ENCODE data around the gene PDZD2.

PDZD2 gene

GRCh38 chr5:32059761-32060530, 421.0 kb downstream of the PDZD2 start:
- H3K27ac ChIP-seq (ENCODE audit: insufficient read depth in 1 of 2, low read depth in 1 of 2, low read length in 2 of 2, poor library complexity in 1 of 2, severe bottlenecking in 2 of 2): no peak overlapping the region
- H3K4me3 ChIP-seq (ENCODE audit: control insufficient read depth in 1 of 7, extremely low read depth in 1 of 7, insufficient read depth in 4 of 7, low read depth in 2 of 7, low read length in 6 of 7): no peak overlapping the region
- H3K27me3 ChIP-seq (replicated peaks in 2 of 5; ENCODE audit: control insufficient read depth in 4 of 5, insufficient read depth in 5 of 5, low read length in 4 of 5): no peaks in the 10 kb centered on the region
- 96% methylated on average over 3 of the region's 4 CpGs for WGBS (ENCODE audit: insufficient coverage)
- ChIA-PET POLR2A (no interaction called here), CTCF (no interaction called here)
- no peaks in the 10 kb centered on the region for H3K4me1 ChIP-seq (ENCODE audit: control extremely low read depth in 1 of 4, control insufficient read depth in 4 of 4, insufficient read depth in 4 of 4, low read length in 3 of 4)
- DNase-seq: no peak
- peaks cover 0 to 47% (median 11%) of the 10 kb centered on the region in 4 experiments for H3K36me3 ChIP-seq (ENCODE audit: control insufficient read depth in 4 of 4, insufficient read depth in 4 of 4, low read length in 3 of 4)
- H3K9me3 ChIP-seq (ENCODE audit: control extremely low read depth in 1 of 5, control insufficient read depth in 4 of 5, insufficient read depth in 2 of 5, low read depth in 1 of 5, low read length in 4 of 5): no peaks in the 10 kb centered on the region

GRCh38 chr5:32061236-32061635, 422.3 kb downstream of the PDZD2 start:
- no peaks in the 10 kb centered on the region for H3K27me3 ChIP-seq (replicated peaks in 2 of 5; ENCODE audit: control insufficient read depth in 4 of 5, insufficient read depth in 5 of 5, low read length in 4 of 5)
- WGBS (ENCODE audit: insufficient coverage): 60% methylated on average over 2 of the region's 2 CpGs
- no peak overlapping the region for H3K4me3 ChIP-seq (ENCODE audit: control insufficient read depth in 1 of 7, extremely low read depth in 1 of 7, insufficient read depth in 4 of 7, low read depth in 2 of 7, low read length in 6 of 7)
- peaks cover 0 to 46% (median 11%) of the 10 kb centered on the region in 4 experiments for H3K36me3 ChIP-seq (ENCODE audit: control insufficient read depth in 4 of 4, insufficient read depth in 4 of 4, low read length in 3 of 4)
- H3K9me3 ChIP-seq (ENCODE audit: control extremely low read depth in 1 of 5, control insufficient read depth in 4 of 5, insufficient read depth in 2 of 5, low read depth in 1 of 5, low read length in 4 of 5): no peaks in the 10 kb centered on the region
- POLR2A ChIA-PET: no interaction called here
- no peaks in the 10 kb centered on the region for H3K4me1 ChIP-seq (ENCODE audit: control extremely low read depth in 1 of 4, control insufficient read depth in 4 of 4, insufficient read depth in 4 of 4, low read length in 3 of 4)
- DNase-seq: no peak
- CTCF ChIA-PET: interaction anchor here (0.7 kb wide), 2 partner anchors 9 to 15 kb away, joined by 3 read pairs; no protein-coding TSS in a partner anchor
- H3K27ac ChIP-seq (ENCODE audit: insufficient read depth in 1 of 2, low read depth in 1 of 2, low read length in 2 of 2, poor library complexity in 1 of 2, severe bottlenecking in 2 of 2): no peak overlapping the region

- H3K9me3 ChIP-seq (ENCODE audit: control extremely low read depth in 1 of 5, control insufficient read depth in 4 of 5, insufficient read depth in 2 of 5, low read depth in 1 of 5, low read length in 4 of 5): peaks cover 0 to 1% (median 0%) of the 10 kb centered on the region in 5 experiments
- no peak overlapping the region for H3K27ac ChIP-seq (ENCODE audit: insufficient read depth in 1 of 2, low read depth in 1 of 2, low read length in 2 of 2, poor library complexity in 1 of 2, severe bottlenecking in 2 of 2)
- 100% methylated on average over 4 of the region's 5 CpGs for WGBS (ENCODE audit: insufficient coverage)
- no peak for DNase-seq
- CTCF ChIA-PET: interaction anchor here (1.0 to 1.2 kb wide), 2 partner anchors 8 to 211 kb away, joined by 3 read pairs; no protein-coding TSS in a partner anchor
- POLR2A ChIA-PET: no interaction called here
- no peak overlapping the region for H3K4me3 ChIP-seq (ENCODE audit: control insufficient read depth in 1 of 7, extremely low read depth in 1 of 7, insufficient read depth in 4 of 7, low read depth in 2 of 7, low read length in 6 of 7)
- peaks cover 0 to 43% (median 11%) of the 10 kb centered on the region in 4 experiments for H3K36me3 ChIP-seq (ENCODE audit: control insufficient read depth in 4 of 4, insufficient read depth in 4 of 4, low read length in 3 of 4)
- H3K27me3 ChIP-seq (replicated peaks in 2 of 5; ENCODE audit: control insufficient read depth in 4 of 5, insufficient read depth in 5 of 5, low read length in 4 of 5): no peaks in the 10 kb centered on the region
- H3K4me1 ChIP-seq (ENCODE audit: control extremely low read depth in 1 of 4, control insufficient read depth in 4 of 4, insufficient read depth in 4 of 4, low read length in 3 of 4): no peaks in the 10 kb centered on the region
These were observed 427.5 kb downstream of the PDZD2 start for GRCh38 chr5:32066448-32066847.

GRCh38 chr5:32067774-32068470, 429.0 kb downstream of the PDZD2 start:
- WGBS (ENCODE audit: insufficient coverage): 97% methylated on average over 3 of the region's 5 CpGs
- H3K36me3 ChIP-seq (ENCODE audit: control insufficient read depth in 4 of 4, insufficient read depth in 4 of 4, low read length in 3 of 4): peaks cover 0 to 47% (median 10%) of the 10 kb centered on the region in 4 experiments
- ChIA-PET POLR2A (no interaction called here), CTCF (interaction anchor here (0.8 to 1.0 kb wide), 2 partner anchors 9 to 487 kb away, joined by 3 to 4 read pairs; no protein-coding TSS in a partner anchor)
- DNase-seq: no peak
- H3K27me3 ChIP-seq (replicated peaks in 2 of 5; ENCODE audit: control insufficient read depth in 4 of 5, insufficient read depth in 5 of 5, low read length in 4 of 5): no peaks in the 10 kb centered on the region
- H3K4me3 ChIP-seq (ENCODE audit: control insufficient read depth in 1 of 7, extremely low read depth in 1 of 7, insufficient read depth in 4 of 7, low read depth in 2 of 7, low read length in 6 of 7): no peak overlapping the region
- no peak overlapping the region for H3K27ac ChIP-seq (ENCODE audit: insufficient read depth in 1 of 2, low read depth in 1 of 2, low read length in 2 of 2, poor library complexity in 1 of 2, severe bottlenecking in 2 of 2)
- no peaks in the 10 kb centered on the region for H3K4me1 ChIP-seq (ENCODE audit: control extremely low read depth in 1 of 4, control insufficient read depth in 4 of 4, insufficient read depth in 4 of 4, low read length in 3 of 4)
- peaks cover 0 to 1% (median 0%) of the 10 kb centered on the region in 5 experiments for H3K9me3 ChIP-seq (ENCODE audit: control extremely low read depth in 1 of 5, control insufficient read depth in 4 of 5, insufficient read depth in 2 of 5, low read depth in 1 of 5, low read length in 4 of 5)

- H3K36me3 ChIP-seq (ENCODE audit: control insufficient read depth in 4 of 4, insufficient read depth in 4 of 4, low read length in 3 of 4): peaks cover 0 to 47% (median 10%) of the 10 kb centered on the region in 4 experiments
- no peak overlapping the region for H3K4me3 ChIP-seq (ENCODE audit: control insufficient read depth in 1 of 7, extremely low read depth in 1 of 7, insufficient read depth in 4 of 7, low read depth in 2 of 7, low read length in 6 of 7)
- CTCF ChIA-PET: interaction anchor here (1.0 kb wide), 1 partner anchor 8 kb away, joined by 4 read pairs; no protein-coding TSS in a partner anchor
- H3K9me3 ChIP-seq (ENCODE audit: control extremely low read depth in 1 of 5, control insufficient read depth in 4 of 5, insufficient read depth in 2 of 5, low read depth in 1 of 5, low read length in 4 of 5): peaks cover 0 to 1% (median 0%) of the 10 kb centered on the region in 5 experiments
- H3K27me3 ChIP-seq (replicated peaks in 2 of 5; ENCODE audit: control insufficient read depth in 4 of 5, insufficient read depth in 5 of 5, low read length in 4 of 5): no peaks in the 10 kb centered on the region
- 63% methylated on average over 1 of the region's 2 CpGs for WGBS (ENCODE audit: insufficient coverage)
- no peak for DNase-seq
- H3K27ac ChIP-seq (ENCODE audit: insufficient read depth in 1 of 2, low read depth in 1 of 2, low read length in 2 of 2, poor library complexity in 1 of 2, severe bottlenecking in 2 of 2): no peak overlapping the region
- H3K4me1 ChIP-seq (ENCODE audit: control extremely low read depth in 1 of 4, control insufficient read depth in 4 of 4, insufficient read depth in 4 of 4, low read length in 3 of 4): no peaks in the 10 kb centered on the region
- POLR2A ChIA-PET: no interaction called here
These were observed 429.6 kb downstream of the PDZD2 start for GRCh38 chr5:32068561-32068960.

- no peak for DNase-seq
- Histone ChIP-seq H3K27ac (ENCODE audit: insufficient read depth in 1 of 2, low read depth in 1 of 2, low read length in 2 of 2, poor library complexity in 1 of 2, severe bottlenecking in 2 of 2) (no peak overlapping the region), H3K27me3 (replicated peaks in 2 of 5; ENCODE audit: control insufficient read depth in 4 of 5, insufficient read depth in 5 of 5, low read length in 4 of 5) (no peaks in the 10 kb centered on the region), H3K36me3 (ENCODE audit: control insufficient read depth in 4 of 4, insufficient read depth in 4 of 4, low read length in 3 of 4) (peaks cover 0 to 53% (median 12%) of the 10 kb centered on the region in 4 experiments), H3K9me3 (ENCODE audit: control extremely low read depth in 1 of 5, control insufficient read depth in 4 of 5, insufficient read depth in 2 of 5, low read depth in 1 of 5, low read length in 4 of 5) (peaks cover 0 to 1% (median 0%) of the 10 kb centered on the region in 5 experiments), H3K4me1 (ENCODE audit: control extremely low read depth in 1 of 4, control insufficient read depth in 4 of 4, insufficient read depth in 4 of 4, low read length in 3 of 4) (no peaks in the 10 kb centered on the region), H3K4me3 (ENCODE audit: control insufficient read depth in 1 of 7, extremely low read depth in 1 of 7, insufficient read depth in 4 of 7, low read depth in 2 of 7, low read length in 6 of 7) (no peak overlapping the region)
- no CpG with 5 or more reads among the region's 3 CpGs for WGBS (ENCODE audit: insufficient coverage)
- ChIA-PET CTCF (interaction anchor here (0.7 to 1.2 kb wide), 2 partner anchors 12 to 489 kb away, joined by 3 to 4 read pairs; no protein-coding TSS in a partner anchor), POLR2A (no interaction called here)
These were observed 430.5 kb downstream of the PDZD2 start for GRCh38 chr5:32069396-32069795.
